ENCODE data around the gene SLC44A4. TPM values are rescaled to one million over a fixed set of nuclear protein-coding genes. Genes with fewer than 3 reads are reported as not detected.
"Not testable (repeated sequence)": the region's sequence is repeated elsewhere in the genome, so short reads cannot be mapped to it uniquely, and the experiment has no call there.

The SLC44A4 gene
- total RNA-seq, 1 donor from 2014 or later, result 2.1 TPM

- intact Hi-C loops (cut with DNase I), result no loop called here
- ATAC-seq, result no peak
- no peak for DNase-seq (ENCODE audit: low spot score)
Measured at GRCh38 chr6:31886541-31886991, 7.8 kb upstream of the SLC44A4 start.

DNA sequence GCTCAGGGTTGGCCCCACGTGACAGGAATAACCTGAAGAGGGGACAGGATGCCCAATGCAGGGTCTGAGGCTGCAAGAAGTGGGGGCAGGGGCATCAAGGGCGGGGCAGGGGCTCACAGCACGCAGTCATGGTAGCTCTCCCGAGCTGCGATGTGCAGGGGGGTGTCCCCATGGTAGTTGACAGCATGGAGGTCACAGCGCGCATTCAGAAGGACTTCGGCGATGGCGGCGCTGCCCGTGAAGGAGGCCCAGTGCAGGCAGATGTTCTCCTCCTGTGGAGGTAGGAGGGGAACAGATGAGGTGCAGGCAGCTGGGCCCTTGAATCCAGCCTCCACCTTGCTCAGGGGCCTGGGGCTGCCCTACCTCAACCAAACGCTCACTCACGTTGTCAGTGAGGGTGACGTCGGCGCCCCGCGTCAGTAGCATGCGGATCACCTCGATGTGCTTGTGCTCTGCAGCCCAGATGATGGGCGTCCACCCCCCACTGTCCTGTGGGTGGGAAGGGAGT lies 5.8 kb upstream of the SLC44A4 start:
- ATAC-seq, result no peak
- intact Hi-C loops (cut with DNase I), result no loop called here
- DNase-seq (ENCODE audit: low spot score), result no peak

DNA sequence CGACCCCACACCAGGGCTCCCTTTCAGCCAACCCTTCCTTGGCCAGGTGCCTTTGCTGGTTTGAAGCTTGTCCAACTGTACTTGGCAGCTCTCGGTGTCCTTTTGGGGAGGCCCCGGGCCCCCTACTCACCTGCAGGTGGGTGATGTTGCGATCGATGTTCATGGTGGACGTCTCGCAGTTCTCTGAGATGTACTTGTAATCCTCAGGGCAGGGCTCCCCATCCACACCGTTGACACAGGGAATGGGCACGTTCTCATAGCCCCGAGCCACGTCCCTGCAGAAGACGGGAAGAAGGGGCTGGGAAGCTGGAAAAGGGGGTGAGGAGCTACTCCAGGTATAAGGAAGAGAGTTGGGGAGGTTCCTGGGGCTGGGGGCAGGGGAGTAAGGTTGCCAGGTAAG lies 4.9 kb upstream of the SLC44A4 start:
- ATAC-seq (no peak), DNase-seq (ENCODE audit: low spot score) (no peak)
- intact Hi-C loops (cut with DNase I), result no loop called here

GRCh38 chr6:31882344-31882743 lies 3.5 kb upstream of the SLC44A4 start:
- intact Hi-C loops (cut with DNase I), result no loop called here
- ATAC-seq, result no peak

DNA sequence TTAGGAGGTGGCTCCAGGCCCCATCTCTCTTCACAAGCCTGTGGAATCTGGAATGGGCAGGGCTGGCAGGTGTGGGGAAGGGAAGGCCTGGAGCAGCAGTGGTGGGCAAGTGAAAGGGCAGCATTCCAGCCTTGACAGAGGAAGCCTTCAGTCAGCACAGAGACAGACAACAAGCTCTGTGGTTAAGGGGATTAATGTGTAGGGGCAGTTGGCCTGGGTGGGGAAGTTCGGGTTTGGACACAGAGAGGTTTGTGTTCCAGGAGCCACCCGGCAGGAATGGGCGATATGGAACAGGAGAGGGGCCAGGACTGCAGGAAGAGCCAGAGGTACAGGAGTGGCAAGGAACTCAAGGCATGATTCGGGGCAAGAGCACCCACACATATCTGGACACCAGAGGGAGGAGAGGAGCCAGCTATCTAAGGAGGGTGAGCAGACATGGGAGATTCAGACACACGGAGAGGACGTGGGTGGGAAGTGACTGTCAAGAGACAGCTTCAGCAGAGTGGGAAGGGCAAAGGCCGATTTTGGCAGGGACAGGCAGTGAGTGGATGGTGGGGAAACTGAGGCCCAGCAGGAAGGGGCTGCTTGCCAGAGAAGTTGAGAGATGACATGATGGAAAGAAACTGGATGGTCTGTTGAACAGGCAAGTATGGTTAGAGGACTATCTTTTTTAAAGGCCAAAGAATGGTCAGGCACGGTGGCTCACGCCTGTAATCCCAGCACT lies 2.5 kb upstream of the SLC44A4 start:
- intact Hi-C loops (cut with DNase I), result no loop called here

More at GRCh38 chr6:31882344-31882743, 3.5 kb upstream of the SLC44A4 start:
- no peak for DNase-seq (ENCODE audit: low spot score)

DNA sequence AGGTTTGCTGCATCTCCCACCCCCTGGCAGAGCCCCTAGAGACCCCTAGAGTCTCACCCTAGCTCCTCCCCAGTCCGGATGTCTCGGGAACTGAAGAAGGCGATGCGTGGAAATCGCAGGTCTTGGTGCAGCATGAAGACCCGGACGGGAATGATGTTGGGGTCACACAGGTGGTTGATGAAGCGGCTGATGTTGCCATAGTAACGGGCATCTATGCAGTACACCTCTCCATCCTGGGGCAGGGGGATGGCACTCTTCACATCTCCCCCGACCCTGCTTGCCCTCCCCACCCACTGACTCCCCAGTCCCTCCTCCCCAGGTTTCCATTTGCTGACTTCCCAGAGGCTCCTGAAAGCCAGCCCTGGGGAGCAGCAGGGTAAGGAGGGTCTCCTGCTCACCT lies 1.8 kb upstream of the SLC44A4 start:
- intact Hi-C loops (cut with DNase I), result no loop called here
- DNase-seq (ENCODE audit: low spot score), result no peak
- ATAC-seq, result no peak

More for the DNA sequence above, 2.5 kb upstream of the SLC44A4 start:
- no peak for DNase-seq (ENCODE audit: low spot score)
- no peak for ATAC-seq

- DNase-seq (ENCODE audit: low spot score) (no peak), ATAC-seq (no peak)
- intact Hi-C loops (cut with DNase I), result no loop called here
Measured at GRCh38 chr6:31879901-31880300, 1.1 kb upstream of the SLC44A4 start.

DNA sequence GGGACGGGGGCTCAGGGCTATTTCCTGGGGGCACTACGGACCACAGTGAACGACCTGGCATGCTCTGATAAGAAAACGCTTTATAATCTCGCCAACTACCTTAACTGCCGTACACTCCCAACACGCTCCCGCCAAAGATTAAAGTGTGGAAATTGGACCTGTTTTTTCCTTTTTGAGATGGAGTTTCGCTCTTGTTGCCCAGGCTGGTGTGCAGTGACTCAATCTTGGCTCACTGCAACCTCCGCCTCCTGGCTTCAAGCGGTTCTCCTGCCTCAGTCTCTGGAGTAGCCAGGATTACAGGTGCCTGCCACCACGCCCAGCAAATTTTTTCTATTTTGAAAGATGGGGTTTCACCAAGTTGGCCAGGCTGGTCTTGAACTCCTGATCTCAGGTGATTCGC lies 346 bp upstream of the SLC44A4 start:
- intact Hi-C loops (cut with DNase I), result no loop called here
- ATAC-seq, result no peak

GRCh38 chr6:31878222-31878621 lies 575 bp downstream of the SLC44A4 start:
- intact Hi-C loops (cut with DNase I), result no loop called here
- DNase-seq (ENCODE audit: low spot score), result no peak
- ATAC-seq, result no peak

More for the DNA sequence above, 346 bp upstream of the SLC44A4 start:
- no peak for DNase-seq (ENCODE audit: low spot score)

DNA sequence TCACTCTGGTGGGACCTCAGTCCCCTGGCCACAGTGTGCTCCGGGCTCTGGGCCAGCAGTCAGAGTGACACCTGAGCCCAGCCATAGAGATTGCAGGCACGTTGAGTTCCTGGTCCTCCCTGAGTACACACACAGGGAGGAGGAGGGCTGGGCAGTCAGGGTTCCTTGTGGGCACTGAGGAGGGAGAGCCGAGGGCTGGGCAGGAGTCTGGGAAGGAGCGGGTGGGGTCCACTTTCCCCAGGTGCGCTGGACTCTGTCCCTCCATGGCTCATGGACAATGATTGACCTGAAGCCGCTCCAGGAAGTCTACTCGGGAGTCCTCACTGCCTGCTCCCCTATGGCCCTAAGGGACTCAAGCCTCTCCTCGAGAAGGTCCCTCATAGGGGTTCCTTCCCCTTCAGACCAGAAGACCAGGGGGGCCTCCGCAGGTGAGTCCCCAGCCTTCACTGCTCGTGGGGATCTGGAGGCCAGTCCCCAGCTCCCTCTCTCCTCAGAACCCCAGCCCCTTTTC lies 1.1 kb downstream of the SLC44A4 start:
- no peak for ATAC-seq
- DNase-seq (ENCODE audit: low spot score), result no peak
- intact Hi-C loops (cut with DNase I), result no loop called here

DNA sequence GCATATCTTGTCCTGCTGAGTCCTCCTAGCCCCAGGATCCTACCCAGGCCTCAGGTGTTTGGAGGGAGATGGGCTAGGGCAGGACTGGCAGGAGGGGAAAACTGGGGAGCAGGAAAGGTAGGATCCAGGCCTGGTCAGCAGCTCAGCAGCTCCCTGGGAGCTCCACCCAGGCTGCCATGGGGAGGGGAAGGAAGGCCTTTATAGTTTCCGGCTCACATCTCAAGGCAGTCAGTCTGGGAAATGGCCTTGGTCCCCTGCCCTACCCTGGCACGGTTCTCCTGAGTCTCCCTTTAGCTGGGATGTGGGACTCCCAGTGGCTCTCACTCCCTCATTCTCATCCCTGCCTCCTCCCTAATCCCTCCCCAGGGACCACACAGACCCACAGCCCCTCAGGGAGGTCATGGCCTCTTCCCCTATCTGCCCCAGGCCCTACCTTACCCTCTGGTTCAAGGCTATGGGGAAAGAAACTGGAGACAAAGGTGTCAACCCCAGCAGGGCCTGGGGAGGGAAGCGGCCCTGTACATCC lies 1.6 kb downstream of the SLC44A4 start:
- ATAC-seq, result no peak
- no peak for DNase-seq (ENCODE audit: low spot score)
- intact Hi-C loops (cut with DNase I), result no loop called here

GRCh38 chr6:31876357-31876756 lies 2.4 kb downstream of the SLC44A4 start:
- intact Hi-C loops (cut with DNase I), result no loop called here
- no peak for ATAC-seq
- DNase-seq (ENCODE audit: low spot score), result no peak

- intact Hi-C loops (cut with DNase I), result no loop called here
Measured at GRCh38 chr6:31875877-31876276, 2.9 kb downstream of the SLC44A4 start.

DNA sequence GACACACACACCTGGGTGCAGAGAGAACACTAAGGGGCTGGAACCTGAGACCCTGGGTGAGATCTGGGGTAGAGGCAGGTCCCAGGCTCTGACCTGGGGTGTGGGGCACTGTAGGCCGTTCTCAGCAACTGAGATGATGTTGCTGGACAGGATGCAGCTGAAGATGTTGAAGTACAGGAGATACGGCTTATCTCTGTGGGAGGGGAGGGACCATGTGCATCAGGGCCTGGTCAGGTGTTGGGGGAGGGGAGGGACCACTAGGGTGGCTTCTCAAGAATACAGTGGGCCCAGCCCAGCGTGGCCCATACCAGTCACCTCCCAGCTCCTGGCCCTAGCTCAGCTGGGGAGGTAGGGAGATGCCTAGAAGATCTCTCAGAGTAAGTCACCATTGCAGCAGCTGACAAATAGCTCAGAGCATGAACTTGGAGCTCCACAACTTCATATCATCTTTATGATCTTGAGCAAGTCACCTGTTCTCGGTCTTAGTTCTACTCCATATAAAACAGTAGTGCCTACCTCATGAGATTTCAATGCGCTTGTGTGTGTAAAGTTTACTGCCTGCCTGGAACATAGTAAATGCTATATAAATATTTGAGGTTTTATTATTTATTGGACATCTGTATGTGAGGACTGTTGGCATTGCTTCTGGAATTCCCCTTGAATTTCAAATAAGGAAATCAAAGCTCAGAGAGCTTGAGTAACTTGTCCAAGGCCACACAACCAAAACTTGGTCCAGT lies 3.8 kb downstream of the SLC44A4 start:
- ATAC-seq (no peak), DNase-seq (ENCODE audit: low spot score) (no peak)
- intact Hi-C loops (cut with DNase I), result no loop called here

More at GRCh38 chr6:31875877-31876276, 2.9 kb downstream of the SLC44A4 start:
- DNase-seq (ENCODE audit: low spot score) (no peak), ATAC-seq (no peak)

DNA sequence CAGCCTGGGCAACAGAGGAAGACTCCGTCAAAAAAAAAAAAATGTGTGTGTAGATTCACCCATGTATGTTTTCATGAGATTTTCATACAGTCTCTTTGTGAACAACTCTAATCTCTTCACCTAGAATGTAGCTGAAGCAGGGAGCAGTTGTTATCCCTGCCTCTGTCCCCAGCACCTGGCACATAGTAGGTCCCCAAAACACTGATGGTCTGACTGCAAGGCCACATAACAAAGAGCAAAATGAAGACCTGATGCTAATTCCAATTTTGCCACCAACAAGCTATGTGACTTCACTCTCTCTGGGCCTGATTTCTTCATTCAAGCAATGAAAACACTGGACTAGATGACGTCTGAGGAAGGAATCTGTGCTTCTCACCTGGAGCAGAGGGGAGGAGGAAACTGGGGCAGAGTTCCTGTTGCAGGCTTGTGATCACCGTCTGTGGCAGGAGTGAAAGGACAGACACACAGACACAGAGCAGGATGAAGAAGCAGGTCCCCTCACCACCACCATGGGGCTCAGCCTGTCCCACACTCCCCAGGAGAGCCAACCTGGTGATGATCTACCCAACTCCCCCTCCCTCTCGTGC lies 4.6 kb downstream of the SLC44A4 start:
- intact Hi-C loops (cut with DNase I), result no loop called here

GRCh38 chr6:31871046-31871659 lies 7.6 kb downstream of the SLC44A4 start:
- ATAC-seq (no peak), DNase-seq (ENCODE audit: low spot score) (no peak)
- intact Hi-C loops (cut with DNase I), result no loop called here

More for the DNA sequence above, 4.6 kb downstream of the SLC44A4 start:
- no peak for DNase-seq (ENCODE audit: low spot score)
- ATAC-seq, result no peak

GRCh38 chr6:31870385-31870921 lies 8.3 kb downstream of the SLC44A4 start:
- no peak for DNase-seq (ENCODE audit: low spot score)
- intact Hi-C loops (cut with DNase I), result no loop called here
- no peak for ATAC-seq

DNA sequence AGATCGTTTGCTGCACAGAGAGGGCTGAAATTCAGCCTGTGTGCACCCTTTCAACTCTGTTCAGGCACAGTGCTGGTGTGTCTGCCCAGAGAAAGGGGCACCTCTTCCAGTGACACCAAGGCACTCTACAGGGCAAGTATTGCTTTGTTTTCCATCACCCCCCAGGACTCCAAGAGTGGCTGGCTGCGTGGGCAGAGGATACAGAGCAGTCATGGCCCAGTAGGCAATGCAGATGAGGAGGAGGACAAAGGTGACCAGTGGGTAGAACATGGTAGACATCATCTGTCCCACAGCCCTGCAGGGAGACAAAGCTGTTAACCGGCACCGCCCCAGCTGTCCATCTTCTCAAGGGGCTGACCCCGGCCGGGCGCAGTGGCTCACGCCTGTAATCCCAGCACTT lies 9.5 kb downstream of the SLC44A4 start:
- DNase-seq (ENCODE audit: low spot score), result no peak
- ATAC-seq, result no peak
- intact Hi-C loops (cut with DNase I), result no loop called here

- DNase-seq (ENCODE audit: low spot score); intact Hi-C loops (cut with DNase I); ATAC-seq: not testable (repeated sequence)
Measured at GRCh38 chr6:31868658-31868971, 10.2 kb downstream of the SLC44A4 start.

All from sciatic nerve (tissue), 2 donors.